GM18868 (cell line): Measurements from ENCODE around the gene SLC6A4.
A peak's percentile ranks its signal among the peaks of the same experiment; 100 is the strongest.
"Not testable (repeated sequence)": the region's sequence is repeated elsewhere in the genome, so short reads cannot be mapped to it uniquely, and the experiment has no call there.

Experiments used
- ATAC-seq: cut with Tn5 transposase; IDR thresholded peaks from one replicate; pipeline ENCODE4 v1.9.1; 2021; ENCODE audit warnings: mild to moderate bottlenecking, moderate library complexity; ENCODE audit not compliant: unreplicated experiment

Gene SLC6A4

DNA sequence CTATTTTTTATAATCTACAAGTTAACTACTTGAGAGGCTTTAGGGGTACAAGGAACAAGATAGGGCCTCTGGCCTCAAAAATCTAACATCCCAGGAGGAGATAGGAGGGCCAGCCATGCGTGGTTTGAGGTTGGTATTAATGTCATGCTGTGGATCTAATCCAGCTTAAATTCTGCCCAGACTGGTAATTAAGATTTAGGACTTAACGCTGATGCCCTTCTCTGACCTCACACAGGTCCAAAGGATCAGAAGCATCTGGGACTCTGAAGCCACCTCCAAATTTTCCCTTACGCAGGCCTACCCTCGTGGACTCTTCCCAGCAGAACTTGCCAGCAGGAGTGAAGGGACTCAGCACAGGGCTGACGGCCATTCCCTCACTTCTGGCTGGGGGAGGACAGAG is 15.1 kb downstream of the SLC6A4 start:
- no peak for ATAC-seq

DNA sequence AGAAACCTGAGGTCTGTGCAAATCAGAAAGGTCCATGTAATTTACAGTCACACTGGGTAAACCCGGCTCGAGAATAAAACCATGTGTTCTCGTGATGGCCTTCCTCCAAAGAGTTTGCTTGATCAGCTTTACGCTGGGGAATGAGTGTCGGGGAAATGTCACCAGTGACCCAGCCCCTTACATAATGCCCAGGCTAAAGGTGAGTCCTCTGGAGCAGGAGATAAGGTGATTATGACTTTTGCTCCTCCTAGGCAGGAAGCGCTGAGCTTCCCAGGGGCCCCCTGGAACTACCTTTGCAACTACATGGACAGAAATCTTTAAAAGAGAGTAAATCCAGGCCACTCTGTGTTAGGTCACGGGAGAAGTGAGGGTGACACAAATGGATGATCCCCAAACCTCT is 15.7 kb downstream of the SLC6A4 start:
- no peak for ATAC-seq

DNA sequence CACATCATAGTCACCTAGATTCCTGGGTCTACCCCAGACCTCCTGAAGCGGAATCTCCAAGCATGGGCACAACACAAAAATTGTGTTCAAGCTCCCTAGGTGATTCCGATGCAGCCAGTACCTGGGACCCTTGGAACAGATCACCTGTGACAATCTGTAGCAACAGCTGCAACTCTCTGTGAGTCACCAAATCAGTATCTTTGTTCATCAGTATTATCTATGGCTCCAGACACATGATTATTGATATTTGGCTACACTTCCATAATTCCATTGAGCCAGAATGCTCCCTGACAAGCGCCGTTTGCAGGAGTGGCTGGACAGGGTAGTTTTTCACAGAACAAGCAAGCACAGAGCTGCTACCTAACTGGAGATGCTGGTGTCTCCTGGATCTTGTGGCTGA is 16.2 kb downstream of the SLC6A4 start:
- no peak for ATAC-seq

DNA sequence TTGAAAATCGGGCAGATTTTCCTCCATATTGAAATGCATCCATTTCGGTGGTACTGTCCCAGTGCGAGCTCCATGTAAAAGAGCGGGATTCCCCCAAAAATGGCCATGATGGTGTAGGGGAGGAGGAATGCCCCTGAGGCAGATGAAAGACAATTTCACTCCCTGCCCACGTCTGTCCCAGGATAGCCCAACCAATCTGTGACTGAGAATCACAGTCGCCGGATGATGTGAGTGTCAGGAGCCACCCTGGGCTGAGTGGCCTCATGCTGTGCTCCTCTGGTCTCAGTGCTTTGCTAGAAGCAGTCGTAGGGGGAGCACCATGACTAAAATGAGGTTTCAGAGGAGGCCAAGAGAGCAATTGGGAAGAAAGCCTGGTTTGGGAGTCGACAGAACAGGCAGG is 16.7 kb downstream of the SLC6A4 start:
- no peak for ATAC-seq

DNA sequence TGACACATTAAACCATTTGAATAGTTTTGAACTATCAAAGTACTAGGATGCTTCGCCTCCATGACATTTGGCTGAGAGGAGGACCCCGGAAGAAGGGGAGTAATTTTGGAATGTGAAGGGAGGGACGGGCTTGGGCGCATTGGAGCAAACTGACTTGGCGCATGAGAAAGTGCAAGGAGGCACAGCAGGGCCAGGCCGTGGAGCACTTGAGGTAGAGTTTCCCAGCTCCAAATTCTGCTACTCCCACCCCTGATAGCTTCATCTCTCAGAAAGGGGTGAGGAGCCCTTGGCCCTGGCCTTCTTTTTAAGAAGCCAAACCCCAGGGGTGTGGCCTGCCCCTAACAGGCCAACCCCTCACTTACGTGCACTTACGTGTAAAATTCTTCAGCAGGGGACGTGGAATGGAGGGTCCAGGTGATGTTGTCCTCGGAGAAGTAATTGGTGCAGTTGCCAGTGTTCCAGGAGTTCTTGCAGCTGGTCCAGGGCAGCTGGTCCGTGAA is 17.7 kb downstream of the SLC6A4 start:
- no peak for ATAC-seq

DNA sequence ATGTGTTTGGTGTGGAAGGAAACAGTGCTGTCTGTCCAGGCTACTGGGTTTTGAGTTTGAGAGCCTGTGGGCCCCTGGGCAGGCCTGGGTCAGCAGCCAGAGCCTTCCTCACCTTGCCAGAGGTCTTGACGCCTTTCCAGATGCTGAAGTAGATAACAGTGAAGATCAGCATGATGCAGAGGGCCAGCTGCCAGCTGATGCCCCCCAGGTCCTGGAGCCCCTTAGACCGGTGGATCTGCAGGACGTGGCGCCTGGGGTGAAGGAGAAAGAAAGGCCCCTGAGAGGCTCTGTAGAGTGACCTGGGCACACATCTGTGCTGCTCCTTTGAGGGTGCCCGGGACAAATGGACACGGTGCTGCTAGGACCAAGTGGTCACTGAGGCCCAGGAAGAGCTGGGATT is 18.4 kb downstream of the SLC6A4 start:
- no peak for ATAC-seq

DNA sequence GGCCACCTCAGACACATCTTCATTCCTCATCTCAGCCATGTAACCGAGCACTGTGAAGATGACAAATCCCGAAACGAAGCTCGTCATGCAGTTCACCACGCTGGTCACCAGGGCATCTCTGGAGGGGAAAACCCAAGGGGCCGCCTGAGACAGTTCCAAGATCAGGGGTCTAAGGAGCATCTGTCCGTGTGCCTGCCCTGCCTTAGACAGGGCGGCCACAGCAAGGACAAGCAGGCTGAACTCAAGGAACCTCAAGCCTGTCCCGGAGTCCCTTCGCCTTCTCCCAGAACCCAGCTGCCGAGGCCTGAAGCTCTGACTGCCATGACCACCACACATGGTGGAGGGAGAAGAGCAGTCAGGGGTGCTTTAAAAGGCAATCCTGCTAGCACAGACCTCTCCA is 22.7 kb downstream of the SLC6A4 start:
- peak; percentile 71 for ATAC-seq

DNA sequence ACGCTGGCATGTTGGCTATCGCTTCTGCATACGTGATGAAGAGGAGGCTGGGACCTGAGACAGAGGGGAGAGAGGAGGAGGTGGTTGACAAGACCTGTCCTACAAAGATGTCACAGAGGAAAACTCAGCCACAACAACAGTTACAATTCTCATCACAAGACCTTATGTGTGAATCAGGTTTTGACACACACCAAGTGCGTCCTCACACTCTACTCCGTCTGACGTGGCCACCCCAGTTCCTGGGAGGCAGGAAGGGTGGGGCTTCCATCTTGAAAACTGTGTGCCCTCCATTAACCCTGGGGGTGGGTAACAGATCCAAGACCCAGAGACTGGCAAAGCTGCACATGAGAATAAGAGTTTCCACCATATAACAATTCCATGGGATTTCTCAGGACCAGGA is 24.1 kb downstream of the SLC6A4 start:
- ATAC-seq: no peak

DNA sequence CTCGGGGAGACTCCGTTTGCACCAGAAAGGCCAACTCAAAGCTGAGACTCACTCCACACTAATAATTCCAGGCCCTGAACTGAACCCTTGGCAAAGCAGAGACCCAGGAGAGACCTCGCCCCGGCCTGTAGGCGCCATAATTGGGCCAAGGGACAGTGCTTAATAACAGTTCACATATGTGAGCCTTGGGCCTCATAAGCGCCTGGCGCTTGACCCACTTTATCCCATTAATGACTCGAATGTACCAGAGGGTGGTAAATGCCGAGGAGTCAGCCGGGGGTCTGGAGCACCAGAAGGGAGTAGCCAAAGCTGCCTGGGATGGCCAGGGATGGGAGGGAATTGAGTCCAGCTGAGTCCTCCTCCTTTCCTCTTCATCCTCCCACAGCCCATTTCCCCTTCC is 24.6 kb downstream of the SLC6A4 start:
- ATAC-seq: no peak

DNA sequence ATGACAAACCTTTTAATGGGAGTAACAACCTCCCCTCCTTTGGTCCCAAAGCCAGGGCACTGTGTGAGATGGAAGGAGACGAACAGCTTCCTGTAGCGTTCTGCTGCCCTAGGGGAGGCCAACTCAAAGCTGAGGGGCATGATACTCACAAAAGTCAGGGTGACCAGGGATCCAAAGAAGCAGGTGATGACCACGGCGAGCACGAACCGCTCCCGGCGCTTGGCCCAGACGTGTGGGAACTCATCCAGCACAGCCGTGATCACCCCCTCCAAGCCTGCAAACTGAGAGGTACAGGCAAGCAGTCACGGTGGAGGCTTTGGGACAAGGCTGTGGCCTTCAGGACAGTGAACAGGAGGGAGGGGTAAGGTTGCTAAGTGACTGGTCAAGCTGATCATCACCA is 25.1 kb downstream of the SLC6A4 start:
- no peak for ATAC-seq

DNA sequence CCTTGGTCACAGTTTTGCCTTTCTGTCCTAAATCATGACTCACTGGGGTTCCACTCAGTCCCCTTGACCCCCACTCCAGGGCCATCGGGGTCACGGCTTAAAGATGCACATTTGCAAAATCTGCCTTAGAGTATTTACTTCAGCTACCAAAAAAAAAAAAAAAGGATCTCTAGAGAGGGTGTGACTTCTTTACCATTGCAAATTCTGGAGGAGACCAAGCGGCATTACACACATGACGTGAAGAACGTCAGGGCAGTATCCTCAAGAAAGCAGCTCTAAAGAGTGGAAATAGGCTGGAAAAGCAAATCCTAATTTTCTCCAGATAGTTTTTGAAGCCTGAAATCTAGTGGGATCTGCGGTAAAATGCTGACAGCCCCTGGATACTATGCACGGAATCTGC is 25.6 kb downstream of the SLC6A4 start:
- ATAC-seq: no peak

DNA sequence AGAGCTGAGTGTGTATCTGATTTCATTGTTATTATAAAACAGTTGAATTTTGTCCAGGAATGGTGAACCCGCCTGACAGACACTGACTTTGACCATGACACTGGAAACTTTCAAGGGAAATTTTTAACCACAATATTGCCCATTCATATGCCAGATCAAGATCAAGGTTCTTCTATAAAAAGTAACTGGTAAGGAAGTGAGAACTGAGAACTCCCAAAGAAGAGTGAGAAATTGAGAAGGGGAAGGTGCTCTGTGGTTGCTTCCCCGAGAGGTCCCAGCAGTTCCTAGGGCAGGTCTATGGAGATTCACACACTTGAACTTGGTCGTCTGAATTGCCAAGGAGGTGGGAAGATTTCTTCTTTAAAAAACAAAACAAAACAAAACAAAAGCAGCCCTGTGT is 27.3 kb downstream of the SLC6A4 start:
- ATAC-seq: no peak

DNA sequence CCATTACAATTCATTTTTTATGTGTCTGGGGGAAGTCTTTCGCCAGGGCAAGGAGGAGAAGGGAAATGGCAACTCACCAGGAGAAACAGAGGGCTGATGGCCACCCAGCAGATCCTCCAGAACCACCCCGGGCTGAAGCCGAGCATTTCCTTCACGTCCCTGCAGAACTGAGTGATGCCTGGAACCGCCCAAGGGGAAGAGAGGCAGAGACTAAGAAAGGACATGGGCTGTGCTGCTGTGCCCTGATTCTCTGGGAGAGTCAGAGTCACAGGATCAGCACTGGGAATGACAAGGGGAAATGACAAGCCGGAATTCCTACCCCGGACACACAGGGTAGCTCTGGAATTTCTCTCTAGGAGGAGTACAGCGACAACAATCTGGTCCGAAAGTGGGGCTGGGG is 27.8 kb downstream of the SLC6A4 start:
- no peak for ATAC-seq

DNA sequence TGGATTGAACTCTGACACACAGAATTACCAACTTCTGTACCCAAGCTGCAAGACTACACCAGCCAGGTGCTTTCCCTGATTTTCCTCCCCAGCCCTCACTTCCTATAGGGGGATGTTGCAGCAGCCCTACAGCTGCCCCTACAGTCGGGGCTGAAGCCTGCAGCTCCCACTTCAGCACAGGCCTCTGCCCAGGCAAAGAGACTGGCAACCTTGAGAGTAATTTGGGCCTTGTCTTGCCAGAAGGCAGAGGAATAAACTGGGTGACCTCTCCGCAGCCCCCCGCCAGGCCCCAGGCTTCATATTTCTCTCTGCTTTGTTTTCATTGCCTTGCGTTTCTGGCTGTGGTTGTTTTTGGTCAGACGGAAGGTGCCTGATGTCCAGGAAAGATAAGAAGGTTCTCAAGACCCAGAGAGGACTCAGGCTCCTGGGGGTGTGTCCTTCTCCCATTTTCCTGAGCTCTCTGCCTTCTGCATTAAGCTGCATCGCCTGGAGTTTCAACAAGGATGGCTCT is 32.0 kb downstream of the SLC6A4 start:
- ATAC-seq: no peak

DNA sequence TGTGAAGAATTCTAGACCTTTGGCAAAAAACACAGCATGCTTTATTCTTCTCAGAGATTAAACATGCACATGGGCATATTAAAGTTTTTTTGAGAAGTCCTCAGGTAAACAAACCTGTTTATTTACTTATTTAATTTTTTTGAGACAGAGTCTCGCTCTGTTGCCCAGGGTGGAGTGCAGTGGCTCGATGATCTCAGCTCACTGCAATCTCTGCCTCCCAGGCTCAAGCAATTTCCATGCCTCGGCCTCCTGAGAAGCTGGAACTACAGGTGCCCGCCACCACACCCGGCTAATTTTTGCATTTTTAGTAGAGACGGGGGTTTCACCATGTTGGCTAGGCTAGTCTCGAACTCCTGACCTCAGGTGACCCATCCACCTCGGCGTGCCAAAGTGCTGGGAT is 34.8 kb downstream of the SLC6A4 start:
- not testable (repeated sequence) for ATAC-seq

DNA sequence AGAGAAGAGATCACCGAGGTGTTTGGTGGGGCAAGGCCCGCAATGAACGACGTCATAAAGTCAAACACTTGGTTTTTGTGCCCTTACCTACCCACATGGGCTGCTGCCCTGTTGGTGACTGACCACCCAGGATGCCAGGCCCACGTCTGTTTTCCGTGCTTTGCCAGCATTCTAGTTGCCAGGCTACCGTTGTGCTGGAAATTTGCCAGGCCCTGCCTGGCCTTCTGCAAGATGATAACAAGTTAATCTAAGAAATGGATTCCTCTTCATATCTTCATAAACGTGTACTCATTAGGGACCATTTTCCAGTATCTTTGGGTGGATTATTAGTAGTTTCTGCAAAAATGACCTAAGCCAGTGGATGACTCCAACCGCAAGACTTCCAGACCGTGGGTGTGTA is 35.4 kb downstream of the SLC6A4 start:
- ATAC-seq: no peak

DNA sequence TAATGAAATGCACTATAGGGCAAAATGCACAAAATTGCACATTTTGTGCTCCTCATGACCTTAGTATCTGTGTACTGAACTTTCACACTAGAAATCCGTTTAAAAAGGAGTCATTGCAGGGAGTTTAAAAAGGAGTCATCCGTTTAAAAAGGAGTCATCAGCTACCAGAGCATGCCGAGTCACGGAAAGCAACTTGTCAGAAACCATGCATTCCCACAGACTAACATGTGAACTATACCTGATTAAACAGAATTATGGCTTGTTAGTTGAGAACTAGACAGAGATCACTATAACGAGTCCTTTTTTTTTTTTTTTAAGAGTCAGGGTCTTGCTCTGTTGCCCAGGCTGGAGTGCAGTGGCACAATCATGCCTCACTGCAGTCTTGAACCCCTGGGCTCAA is 35.9 kb downstream of the SLC6A4 start:
- no peak for ATAC-seq

DNA sequence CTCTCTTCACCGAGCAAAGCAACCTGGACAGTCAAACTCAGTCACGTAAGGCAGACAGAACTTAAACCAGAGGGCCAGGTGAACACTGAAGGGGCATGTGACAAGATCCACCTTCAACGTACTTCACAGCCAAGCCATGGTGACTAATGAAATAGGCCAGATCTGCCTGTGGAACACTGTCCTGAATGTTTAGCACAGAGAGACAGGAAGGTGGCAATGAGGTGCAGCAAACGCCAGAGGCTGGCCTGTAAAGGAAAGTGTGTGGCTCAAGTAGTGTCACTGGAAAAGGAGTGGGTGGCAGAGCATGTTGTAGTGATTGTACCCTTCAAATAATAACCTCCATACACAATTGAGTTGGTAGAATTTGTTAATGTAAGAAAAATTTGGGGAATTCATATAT is 38.1 kb downstream of the SLC6A4 start:
- ATAC-seq: no peak

DNA sequence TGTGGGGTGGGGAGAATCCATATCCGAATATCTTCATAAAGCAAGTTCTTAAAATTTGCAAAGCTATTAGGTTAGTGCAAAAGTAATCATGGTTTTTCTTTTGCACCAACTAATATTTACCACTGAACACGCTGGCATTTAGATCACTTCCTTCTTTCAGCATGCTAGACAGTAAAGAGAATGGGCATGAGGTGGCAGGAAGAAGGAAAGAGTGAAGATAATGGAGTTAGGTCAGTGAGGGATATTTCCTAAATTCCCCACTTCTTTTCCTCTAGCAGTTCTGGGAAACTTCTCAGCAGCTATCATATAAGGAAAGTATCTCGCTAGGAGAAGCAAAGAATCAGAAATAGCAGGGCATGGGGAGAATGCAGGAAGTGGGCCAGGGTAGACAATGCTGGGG is 39.0 kb downstream of the SLC6A4 start:
- no peak for ATAC-seq

DNA sequence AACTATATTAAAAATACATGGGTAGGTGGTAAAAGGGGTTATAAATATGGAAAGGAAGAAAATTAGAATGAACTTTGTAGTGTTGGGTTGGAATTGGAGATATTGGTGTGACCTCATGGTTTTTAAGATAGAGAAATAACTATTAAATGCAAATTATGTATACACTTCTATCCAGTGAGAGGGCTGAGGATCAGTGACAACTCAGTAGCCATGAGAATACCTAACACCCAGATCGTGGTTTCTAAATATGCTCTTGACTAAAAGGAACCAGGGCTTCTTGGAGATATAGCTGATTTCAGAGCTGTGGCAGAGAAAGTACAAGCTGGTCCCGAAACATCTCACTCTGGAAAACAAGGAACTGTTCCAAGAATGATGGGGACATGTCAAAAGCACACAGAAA is 44.4 kb downstream of the SLC6A4 start:
- no peak for ATAC-seq

DNA sequence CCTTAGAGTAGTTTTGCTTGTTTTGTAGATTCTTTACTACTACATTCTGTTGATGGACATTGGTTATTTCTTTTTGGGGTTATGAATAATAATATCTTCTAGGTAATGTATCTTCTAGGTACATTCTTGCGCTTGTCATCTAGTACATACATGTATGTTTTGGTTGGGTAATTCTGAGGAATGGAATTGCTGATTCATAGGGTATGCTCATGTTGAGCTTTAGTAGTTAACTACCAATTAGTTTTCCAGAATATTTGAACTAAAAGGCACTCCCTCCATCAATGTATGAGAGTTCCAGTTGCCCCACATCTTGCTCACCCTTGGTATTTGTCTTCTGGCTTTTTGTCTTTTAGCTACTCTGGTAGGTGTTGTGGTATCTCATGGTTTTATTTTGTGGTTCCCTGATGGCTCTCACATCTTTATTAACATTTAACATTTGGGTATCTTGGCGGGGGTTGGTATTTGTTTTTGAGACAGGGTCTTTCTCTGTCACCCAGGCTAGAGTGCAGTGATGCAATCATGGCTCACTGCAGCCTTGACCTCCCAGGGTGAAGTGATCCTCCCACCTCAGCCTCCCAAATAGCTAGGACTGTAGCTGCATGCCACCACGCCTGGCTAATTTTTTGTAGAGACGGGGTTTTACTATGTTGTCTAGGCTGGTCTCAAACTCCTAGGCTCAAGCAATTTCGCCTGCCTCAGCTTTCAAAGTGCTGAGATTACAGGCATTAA is 47.1 kb downstream of the SLC6A4 start:
- ATAC-seq: no peak

DNA sequence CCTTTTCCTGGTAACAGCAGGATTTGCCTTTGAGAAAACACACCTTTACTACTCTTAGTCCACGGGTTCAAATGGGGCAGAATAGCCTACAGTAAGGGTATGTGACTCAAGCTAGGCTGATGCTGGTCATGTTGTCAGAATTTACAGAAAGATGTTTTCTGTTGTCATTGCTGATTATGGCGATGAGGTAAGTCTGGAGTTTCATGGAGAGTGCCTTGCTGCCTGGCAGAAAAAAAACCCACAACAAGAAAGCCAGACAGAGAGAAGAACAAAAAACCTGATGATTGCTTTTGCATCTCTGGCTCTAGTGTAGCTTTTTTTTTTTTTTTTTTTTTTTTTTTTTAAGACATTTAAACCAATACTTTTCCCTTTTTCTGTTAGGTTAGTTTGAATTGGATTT is 47.9 kb downstream of the SLC6A4 start:
- ATAC-seq: no peak

DNA sequence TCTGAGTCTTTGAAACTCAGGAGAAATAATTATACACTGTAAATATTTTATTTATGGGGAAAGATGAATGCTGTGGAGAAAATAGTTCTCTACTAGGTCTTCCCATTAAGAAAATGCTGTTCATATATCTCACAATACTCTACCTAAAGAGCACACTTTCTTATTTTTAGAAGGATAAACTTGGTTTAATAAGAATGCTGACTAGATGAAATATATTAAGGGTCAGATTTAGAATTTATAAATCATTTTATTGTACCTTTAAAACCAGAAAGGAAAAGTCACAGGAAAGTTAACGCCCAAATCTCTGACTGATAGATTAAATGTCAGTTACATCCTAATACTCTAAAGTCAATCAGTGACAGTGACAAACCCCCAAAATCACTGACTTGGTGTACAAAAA is 48.7 kb downstream of the SLC6A4 start:
- no peak for ATAC-seq
